Stimulated activated CD4-positive, alpha-beta T cell treated with anti-CD3 and anti-CD28 coated beads, Interleukin-2, amount 100 ng/mL, for 4 hours (primary cell): ENCODE measurements around the gene CCDC88A.
"Not testable (repeated sequence)": the region's sequence is repeated elsewhere in the genome, so short reads cannot be mapped to it uniquely, and the experiment has no call there.

Experiments used
- DNase-seq: peaks from one replicate; pipeline ENCODE4 v3.0.0-alpha.2; 2020; ENCODE audit warnings: low read depth

CCDC88A gene

DNA sequence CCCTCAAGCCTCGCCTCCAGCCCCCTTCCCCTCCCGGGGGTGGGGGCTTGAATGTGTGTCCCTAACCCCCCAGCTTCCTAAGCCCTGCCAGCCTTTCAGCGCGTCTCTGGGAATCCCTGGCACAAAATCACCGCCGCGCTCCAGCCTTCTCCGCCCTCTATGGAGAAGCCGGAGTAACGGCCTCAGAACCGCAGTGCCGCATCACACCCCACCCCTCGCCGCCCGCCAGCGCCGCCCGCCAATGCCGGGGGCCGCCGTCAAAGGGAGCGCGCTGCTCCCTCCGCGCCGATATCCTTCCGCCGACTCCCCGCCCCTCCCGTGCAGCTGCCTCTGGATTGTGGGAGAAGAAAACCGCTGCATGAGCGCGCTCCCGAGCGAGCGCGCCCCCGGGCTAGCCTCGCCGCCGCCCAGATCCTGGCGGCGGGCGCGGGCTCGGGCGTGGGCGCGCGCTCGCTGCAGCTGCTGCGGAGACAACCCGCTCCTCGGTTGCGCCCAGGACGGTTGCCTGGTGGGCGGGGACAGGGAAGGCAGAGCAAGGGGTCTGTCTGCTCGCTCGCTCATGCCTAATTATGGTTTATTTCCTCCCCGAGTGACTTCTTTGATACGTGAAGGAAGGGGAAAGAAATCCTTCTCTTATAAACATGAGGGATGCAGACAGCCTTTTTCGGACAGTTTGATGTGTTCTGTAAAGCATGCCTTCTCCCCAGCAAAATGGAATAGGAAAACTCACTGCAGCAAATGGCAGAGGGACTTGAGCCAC lies at the start of gene CCDC88A:
TSS of gene CCDC88A (minus strand) at position 178 of the 760 bp plus-strand sequence. CDS start 777 bp downstream, outside the sequence.
- DNase-seq: peak; percentile 73

- no peak for DNase-seq
These were observed 42.0 kb upstream of the CCDC88A start for GRCh38 chr2:55461679-55462078.

DNA sequence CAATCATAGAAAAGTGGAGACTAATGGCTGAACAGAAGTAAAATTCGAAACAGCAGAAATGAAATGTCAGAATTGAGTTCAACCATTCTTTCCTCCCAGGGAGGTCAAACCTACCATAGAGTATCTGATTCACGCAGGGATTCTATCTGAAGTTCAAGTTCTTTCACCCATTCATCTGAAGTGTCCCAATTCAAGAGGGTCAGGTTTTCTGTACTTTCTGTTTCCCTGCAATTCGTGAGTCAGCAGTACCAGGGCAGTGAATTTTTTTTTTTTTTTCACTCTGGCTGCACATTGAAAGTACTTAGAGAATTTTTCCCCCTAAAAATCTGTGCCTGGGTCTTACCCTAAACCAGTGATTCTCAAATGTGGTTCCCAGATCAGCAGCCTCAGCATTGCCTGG lies 40.9 kb upstream of the CCDC88A start:
- DNase-seq: no peak

DNA sequence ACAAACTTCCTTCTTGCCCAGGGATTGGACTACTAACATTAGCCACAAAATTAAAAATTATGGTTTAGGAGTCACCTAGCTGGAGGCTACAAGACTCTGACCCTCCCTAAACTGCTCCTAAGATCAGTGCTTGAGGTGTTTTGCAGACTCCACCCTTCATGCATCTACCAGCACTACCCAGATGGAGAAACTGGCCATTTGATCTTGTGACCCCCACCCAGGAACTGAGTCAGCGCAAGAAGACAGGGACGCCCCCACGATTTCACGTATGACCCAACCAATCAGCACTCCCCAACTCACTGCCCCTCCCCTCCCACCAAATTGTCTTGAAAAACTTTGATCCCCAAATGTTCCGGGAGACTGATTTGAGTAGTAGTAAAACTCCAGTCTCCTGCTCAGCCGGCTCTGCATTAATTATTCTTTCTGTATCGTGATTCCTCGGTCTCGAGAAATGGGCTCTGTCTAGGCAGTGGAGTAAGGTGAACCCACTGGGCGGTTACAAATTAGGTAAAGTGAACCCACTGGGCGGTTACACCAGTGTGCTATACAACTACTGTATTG lies 40.1 kb upstream of the CCDC88A start:
- DNase-seq: no peak

- no peak for DNase-seq
These were observed 39.6 kb upstream of the CCDC88A start for GRCh38 chr2:55459279-55459678.

DNA sequence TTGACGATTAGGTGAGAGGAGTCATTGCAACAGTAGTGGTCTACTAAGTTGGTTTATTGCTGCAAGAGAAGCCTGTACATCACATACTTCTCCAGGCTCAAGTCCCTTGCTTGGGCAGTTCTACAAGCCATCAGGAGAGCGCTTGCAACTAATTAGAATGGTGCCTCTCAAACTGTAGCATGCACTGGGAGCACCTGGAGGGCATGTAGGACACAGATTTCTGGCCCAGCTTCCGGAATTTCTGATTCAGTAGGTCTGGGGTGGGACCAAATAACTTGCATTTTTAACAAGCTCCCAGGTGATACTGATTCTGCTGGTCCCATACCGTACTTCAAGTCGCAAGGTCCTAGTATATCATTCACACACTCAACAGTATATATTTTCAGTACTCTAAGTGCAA lies 34.5 kb upstream of the CCDC88A start:
- no peak for DNase-seq

GRCh38 chr2:55452879-55453278 lies 33.2 kb upstream of the CCDC88A start:
- DNase-seq: no peak

- no peak for DNase-seq
These were observed 32.0 kb upstream of the CCDC88A start for GRCh38 chr2:55451699-55452098.

DNA sequence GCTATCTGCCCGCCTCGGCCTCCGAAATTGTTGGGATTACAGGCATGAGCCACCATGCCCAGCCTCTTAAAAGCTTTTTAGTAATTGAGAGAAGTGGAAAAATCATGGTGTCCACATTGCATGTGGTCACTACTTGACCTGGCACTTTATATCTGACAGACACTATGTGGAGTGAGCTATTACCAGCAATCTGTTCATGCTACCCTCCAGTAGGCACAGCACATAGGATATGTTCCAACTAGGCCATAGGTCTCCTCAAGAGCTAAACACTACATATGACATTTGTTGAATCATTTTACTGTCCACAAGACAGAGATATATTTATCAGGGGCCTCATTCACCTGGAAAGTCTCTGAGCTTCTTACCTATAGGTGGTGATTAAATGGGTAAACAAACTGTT lies 30.4 kb upstream of the CCDC88A start:
- DNase-seq: not testable (repeated sequence)

DNA sequence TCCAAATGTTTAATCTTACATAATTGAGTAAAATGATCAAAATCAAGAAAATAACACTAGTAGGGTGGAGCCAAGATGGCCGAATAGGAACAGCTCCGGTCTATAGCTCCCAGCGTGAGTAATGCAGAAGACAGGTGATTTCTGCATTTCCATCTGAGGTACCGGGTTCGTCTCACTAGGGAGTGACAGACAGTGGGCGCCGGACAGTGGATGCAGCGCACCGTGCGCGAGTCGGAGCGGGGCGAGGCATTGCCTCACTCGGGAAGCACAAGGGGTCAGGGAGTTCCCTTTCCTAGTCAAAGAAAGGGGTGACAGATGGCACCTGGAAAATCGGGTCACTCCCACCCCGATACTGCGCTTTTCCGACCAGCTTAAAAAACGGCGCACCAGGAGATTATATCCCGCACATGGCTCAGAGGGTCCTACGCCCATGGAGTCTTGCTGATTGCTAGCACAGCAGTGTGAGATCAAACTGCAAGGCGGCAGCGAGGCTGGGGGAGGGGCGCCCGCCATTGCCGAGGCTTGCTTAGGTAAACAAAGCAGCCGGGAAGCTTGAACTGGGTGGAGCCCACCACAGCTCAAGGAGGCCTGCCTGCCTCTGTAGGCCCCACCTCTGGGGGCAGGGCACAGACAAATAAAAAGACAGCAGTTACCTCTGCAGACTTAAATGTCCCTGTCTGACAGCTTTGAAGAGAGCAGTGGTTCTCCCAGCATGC lies 22.5 kb upstream of the CCDC88A start:
- not testable (repeated sequence) for DNase-seq

DNA sequence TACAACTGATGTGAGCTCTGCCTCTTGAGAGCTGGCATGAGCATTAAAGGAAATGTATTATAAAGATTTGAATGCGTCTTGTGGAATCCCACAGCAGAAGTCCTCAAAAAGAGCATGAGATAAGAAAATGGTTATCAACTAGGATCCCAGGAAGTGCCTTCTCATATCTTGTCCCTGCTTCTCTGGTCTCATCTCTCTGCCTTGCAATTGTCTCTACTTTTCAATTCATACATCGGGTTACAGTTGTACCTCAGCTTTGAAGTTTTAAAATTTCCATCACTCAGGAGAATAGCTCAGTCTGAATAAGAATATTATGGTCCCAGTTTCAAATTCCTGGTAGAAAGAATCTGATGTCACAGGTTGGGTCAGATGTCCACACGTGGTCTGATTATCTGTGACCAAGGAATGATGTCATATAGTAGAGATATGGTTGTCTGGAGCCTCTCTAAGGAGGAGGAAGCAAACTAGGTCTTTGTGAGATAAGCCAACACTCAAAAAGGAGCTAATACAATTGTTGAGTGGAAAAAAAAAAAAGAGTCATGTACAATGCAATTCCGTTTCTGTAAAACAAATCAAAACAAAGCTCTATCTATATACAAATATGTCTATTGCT lies 21.7 kb upstream of the CCDC88A start:
- no peak for DNase-seq

GRCh38 chr2:55439101-55439397 lies 19.4 kb upstream of the CCDC88A start:
- DNase-seq: no peak

GRCh38 chr2:55438391-55439100 lies 18.9 kb upstream of the CCDC88A start:
- no peak for DNase-seq

DNA sequence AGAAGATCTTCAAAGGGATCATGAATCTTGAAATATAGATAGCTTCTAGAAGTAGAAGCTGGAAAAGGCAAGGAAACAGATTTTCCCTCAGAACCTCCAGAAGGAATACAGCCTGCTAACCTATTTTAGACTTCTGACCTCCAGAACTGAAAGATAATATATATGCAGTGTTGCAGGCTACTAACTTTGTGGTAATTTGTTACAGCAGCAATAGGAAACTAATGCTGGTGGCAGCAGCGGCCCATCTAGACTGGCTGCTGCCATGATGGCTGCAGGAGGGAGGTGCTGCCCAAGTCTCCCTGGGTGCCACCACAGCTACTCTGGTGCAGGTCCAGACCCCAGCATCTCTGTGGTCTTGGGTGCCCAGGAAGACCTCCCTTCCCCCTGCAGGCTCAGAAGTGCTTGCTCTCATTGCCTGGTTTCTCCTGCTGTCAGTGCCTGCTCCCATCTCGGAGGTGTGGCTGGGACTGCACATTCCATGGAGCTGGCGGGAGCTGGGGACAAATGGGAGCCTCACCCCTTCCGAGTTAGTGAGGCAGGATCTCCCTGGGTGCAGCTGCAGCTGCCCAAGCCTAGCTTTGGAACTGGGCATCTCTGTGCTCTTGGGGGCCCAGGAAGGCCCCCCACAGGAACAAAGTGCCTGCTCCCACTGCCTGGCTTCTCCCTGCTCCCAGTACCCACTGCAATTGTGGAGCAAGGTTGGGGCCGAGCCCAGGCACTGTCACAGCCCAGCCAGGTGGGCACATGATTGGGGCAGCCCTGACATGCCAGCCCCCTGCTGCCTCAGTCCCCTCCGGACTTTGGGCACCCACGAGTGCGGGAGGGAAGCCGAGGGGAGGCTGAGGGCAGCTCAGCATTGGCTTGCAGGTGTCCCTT lies 18.1 kb upstream of the CCDC88A start:
- no peak for DNase-seq

DNA sequence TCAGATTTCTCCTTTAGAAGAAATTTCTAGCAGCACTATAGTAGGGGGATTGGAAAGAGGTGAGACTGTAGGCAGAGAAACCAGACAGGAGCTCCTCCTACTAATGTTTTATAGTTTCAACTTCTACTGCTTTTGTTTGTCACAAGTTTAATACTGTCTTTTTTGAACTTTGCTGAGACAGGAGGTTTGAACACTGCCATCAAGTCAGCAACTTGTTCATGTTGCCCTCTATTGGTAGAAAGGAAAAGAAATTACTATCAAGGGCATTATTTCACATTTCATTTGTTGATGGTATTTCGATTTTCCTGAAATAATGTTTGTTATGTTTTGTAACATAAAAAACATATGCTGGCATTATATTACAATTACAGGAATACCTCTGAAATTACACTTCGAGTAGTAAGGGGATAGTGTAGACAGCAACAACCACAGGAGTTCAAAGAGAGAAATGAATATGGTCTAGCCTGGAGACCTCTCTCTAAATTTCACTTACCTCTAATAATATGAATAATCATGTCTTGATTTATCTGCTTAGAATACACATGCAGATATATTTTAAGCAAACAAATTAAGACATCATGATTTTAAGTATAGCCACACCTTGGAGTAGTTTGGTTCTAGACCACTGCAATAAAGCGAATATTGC lies 12.4 kb upstream of the CCDC88A start:
- no peak for DNase-seq

- no peak for DNase-seq
These were observed 10.7 kb upstream of the CCDC88A start for GRCh38 chr2:55430211-55430975.

DNA sequence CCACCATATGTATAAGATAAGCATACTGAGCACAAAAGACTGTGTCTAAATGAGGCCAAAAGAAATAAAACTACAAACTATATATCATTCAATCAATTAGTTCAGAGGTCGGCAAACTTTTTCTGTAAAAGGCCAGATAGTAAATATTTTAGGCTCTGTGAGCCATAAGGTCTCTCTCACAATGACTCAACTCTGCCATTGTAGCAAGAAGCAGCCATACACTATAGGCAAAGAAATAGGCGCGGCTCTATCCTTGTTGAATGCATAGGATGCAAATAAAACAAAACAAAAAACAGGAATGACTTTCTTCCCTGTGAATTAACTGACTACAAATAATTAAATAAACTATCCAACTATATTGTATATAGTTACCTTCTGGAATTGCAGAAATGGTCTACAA lies 8.6 kb upstream of the CCDC88A start:
- no peak for DNase-seq

GRCh38 chr2:55425431-55425831 lies 5.8 kb upstream of the CCDC88A start:
- DNase-seq: no peak

DNA sequence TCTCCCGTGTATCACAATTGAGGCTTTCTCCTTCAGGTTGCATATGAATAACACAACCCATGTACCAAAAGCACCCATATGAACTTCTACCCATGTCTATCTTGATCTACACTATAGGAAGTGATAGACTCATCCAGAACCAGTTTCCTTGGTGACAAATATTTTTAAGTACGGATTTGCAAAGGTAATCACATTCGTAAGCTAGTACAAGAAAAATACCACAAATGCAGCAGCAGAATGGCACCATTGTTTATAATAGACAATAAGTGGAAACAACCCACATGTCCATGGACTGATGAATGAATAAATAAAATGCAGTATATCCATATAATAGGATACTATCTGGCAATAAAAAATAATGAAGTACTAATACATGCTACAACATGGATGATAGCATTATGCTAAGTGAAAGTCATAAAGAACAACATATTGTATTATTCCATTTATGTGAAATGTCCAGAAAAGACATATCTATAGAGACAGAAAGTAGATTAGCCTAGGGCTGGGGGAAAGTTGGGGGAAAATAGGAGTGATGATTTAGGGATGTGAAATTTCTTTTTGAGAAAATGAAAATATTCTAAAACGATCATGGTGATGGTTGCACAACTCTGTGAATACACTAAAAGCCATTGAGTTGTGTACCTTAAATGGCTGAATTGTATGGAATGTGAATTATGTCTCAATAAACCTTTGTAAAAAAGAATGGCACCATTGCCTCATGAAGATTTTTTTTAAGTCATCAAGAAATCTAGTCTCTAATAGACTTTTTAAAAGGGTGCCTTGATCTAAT lies 3.4 kb upstream of the CCDC88A start:
- DNase-seq: no peak
